Measurements from ENCODE around the gene JAZF1. TPM values are rescaled to one million over a fixed set of nuclear protein-coding genes. Genes with fewer than 3 reads are reported as not detected.

The JAZF1 gene
- total and polyA plus RNA-seq, 2 donors (not counting 1 experiment from before 2014, with no cell fraction given) = 14.0 to 38.6 TPM

DNA sequence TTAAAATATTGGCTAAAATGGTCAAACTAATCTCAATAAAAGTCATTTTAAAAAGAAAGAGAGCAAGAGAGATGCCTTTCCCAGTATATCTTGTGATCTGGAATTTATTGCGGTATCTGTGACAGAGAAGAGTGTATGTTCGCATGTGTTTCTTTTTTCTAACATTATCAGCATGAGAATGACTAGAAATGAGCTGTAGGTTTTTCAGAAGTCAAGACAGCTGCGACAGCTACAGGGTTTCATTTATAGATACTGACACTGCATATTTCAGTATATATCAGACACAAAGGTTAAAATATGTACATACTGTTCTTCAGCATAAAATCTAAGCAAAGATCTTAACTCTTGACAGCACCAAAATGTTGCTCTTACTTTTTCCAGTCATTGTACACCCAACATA is 215.8 kb downstream of the JAZF1 start:
- no peak overlapping the region for H3K27ac Mint-ChIP-seq
- Histone ChIP-seq H2AFZ (ENCODE audit: insufficient read depth, low read depth, low read length, poor library complexity, severe bottlenecking) (no peak overlapping the region), H3K79me2 (ENCODE audit: control insufficient read depth, insufficient read depth, low read length) (peaks cover 74% of the 10 kb centered on the region), H3K9me3 (ENCODE audit: control extremely low read depth in 1 of 3, control insufficient read depth in 2 of 3, insufficient read depth in 1 of 3, low read length in 2 of 3) (no peaks in the 10 kb centered on the region), H3K4me3 (ENCODE audit: control extremely low read depth in 1 of 5, extremely low read depth in 1 of 5, insufficient read depth in 1 of 5, low read depth in 2 of 5, low read length in 4 of 5) (no peak overlapping the region), H3K9ac (ENCODE audit: low read length) (no peak overlapping the region), H3K27ac (ENCODE audit: low read length in 2 of 2) (no peak overlapping the region), H3K27me3 (replicated peaks in 1 of 4; ENCODE audit: control extremely low read depth in 1 of 4, control insufficient read depth in 3 of 4, insufficient read depth in 4 of 4, low read length in 3 of 4) (no peaks in the 10 kb centered on the region), H3K4me1 (ENCODE audit: control insufficient read depth in 2 of 2, insufficient read depth in 2 of 2, low read length in 2 of 2) (peaks cover 20 to 27% of the 10 kb centered on the region in 2 donors), H4K20me1 (ENCODE audit: control insufficient read depth, insufficient read depth, low read length, poor library complexity, severe bottlenecking) (peaks cover 68% of the 10 kb centered on the region), H3K4me2 (replicated peaks; ENCODE audit: low read depth, low read length, poor library complexity, severe bottlenecking) (no peak overlapping the region), H3K36me3 (replicated peaks in 1 of 2; ENCODE audit: control extremely low read depth in 1 of 2, control insufficient read depth in 1 of 2, extremely low read depth in 1 of 2, insufficient read depth in 2 of 2, low read length in 1 of 2) (no peaks in the 10 kb centered on the region)
- ChIA-PET CTCF (no interaction called here), POLR2A (no interaction called here)
- peaks cover 43% of the 10 kb centered on the region for H3K4me1 Mint-ChIP-seq
- H3K27me3 Mint-ChIP-seq = no peaks in the 10 kb centered on the region
- intact Hi-C loops (cut with micrococcal nuclease) = no loop called here
- ATAC-seq (ENCODE audit: low read depth) (no peak), DNase-seq (no peak)
- TF ChIP-seq, protein P1, sequence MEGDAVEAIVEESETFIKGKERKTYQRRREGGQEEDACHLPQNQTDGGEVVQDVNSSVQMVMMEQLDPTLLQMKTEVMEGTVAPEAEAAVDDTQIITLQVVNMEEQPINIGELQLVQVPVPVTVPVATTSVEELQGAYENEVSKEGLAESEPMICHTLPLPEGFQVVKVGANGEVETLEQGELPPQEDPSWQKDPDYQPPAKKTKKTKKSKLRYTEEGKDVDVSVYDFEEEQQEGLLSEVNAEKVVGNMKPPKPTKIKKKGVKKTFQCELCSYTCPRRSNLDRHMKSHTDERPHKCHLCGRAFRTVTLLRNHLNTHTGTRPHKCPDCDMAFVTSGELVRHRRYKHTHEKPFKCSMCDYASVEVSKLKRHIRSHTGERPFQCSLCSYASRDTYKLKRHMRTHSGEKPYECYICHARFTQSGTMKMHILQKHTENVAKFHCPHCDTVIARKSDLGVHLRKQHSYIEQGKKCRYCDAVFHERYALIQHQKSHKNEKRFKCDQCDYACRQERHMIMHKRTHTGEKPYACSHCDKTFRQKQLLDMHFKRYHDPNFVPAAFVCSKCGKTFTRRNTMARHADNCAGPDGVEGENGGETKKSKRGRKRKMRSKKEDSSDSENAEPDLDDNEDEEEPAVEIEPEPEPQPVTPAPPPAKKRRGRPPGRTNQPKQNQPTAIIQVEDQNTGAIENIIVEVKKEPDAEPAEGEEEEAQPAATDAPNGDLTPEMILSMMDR (IDR thresholded peaks at IDR 0.05) = no peak
- TF ChIP-seq EZH2 (IDR thresholded peaks at IDR 0.05; ENCODE audit: borderline replicate concordance, insufficient read depth, low read depth, low read length, poor library complexity, severe bottlenecking) = no peak
- WGBS (ENCODE audit: insufficient coverage) = no CpG with 5 or more reads among the region's 3 CpGs
- H3K4me3 Mint-ChIP-seq = no peak overlapping the region
- no peaks in the 10 kb centered on the region for H3K9me3 Mint-ChIP-seq (ENCODE audit: insufficient read depth)

DNA sequence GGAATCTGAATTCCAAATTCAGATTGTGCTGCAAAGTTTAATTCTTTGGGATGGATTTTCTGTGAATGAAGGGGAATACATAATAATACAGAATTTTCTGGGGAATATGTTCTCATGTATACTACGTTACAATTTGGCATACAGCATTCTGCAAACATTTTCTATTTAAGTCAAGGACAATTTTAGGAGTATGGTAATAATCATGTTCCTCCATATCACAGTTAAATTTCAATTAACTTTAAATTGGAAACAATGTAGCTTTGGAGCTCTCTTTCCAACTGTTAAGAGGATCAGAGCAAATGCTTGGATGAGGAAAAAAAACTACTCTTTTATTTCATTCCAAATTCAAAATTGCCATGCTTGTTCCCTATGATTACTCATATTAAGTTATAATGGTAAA is 217.5 kb downstream of the JAZF1 start:
- CTCF ChIA-PET = no interaction called here
- no peak overlapping the region for H3K27ac ChIP-seq (ENCODE audit: low read length in 2 of 2)
- no peak overlapping the region for H3K9ac ChIP-seq (ENCODE audit: low read length)
- no peaks in the 10 kb centered on the region for H3K27me3 ChIP-seq (replicated peaks in 1 of 4; ENCODE audit: control extremely low read depth in 1 of 4, control insufficient read depth in 3 of 4, insufficient read depth in 4 of 4, low read length in 3 of 4)
- H3K4me3 ChIP-seq (ENCODE audit: control extremely low read depth in 1 of 5, extremely low read depth in 1 of 5, insufficient read depth in 1 of 5, low read depth in 2 of 5, low read length in 4 of 5) = no peak overlapping the region
- DNase-seq = no peak
- TF ChIP-seq, protein P1 (IDR thresholded peaks at IDR 0.05) = no peak
- TF ChIP-seq EZH2 (IDR thresholded peaks at IDR 0.05; ENCODE audit: borderline replicate concordance, insufficient read depth, low read depth, low read length, poor library complexity, severe bottlenecking) = no peak
- peaks cover 3% of the 10 kb centered on the region in 2 experiments for H3K36me3 ChIP-seq (replicated peaks in 1 of 2; ENCODE audit: control extremely low read depth in 1 of 2, control insufficient read depth in 1 of 2, extremely low read depth in 1 of 2, insufficient read depth in 2 of 2, low read length in 1 of 2)
- H3K27ac Mint-ChIP-seq = no peak overlapping the region
- H2AFZ ChIP-seq (ENCODE audit: insufficient read depth, low read depth, low read length, poor library complexity, severe bottlenecking) = no peak overlapping the region
- no peak overlapping the region for H3K4me2 ChIP-seq (replicated peaks; ENCODE audit: low read depth, low read length, poor library complexity, severe bottlenecking)
- H3K27me3 Mint-ChIP-seq = no peaks in the 10 kb centered on the region
- POLR2A ChIA-PET = no interaction called here
- no CpG with 5 or more reads among the region's 1 CpG for WGBS (ENCODE audit: insufficient coverage)
- H4K20me1 ChIP-seq (ENCODE audit: control insufficient read depth, insufficient read depth, low read length, poor library complexity, severe bottlenecking) = peaks cover 75% of the 10 kb centered on the region
- no peak overlapping the region for H3K4me3 Mint-ChIP-seq
- H3K4me1 Mint-ChIP-seq = peaks cover 29% of the 10 kb centered on the region
- H3K9me3 Mint-ChIP-seq (ENCODE audit: insufficient read depth) = no peaks in the 10 kb centered on the region
- intact Hi-C loops (cut with micrococcal nuclease) = no loop called here
- H3K9me3 ChIP-seq (ENCODE audit: control extremely low read depth in 1 of 3, control insufficient read depth in 2 of 3, insufficient read depth in 1 of 3, low read length in 2 of 3) = no peaks in the 10 kb centered on the region
- H3K4me1 ChIP-seq (ENCODE audit: control insufficient read depth in 2 of 2, insufficient read depth in 2 of 2, low read length in 2 of 2) = peaks cover 20 to 23% of the 10 kb centered on the region in 2 donors
- no peak for ATAC-seq (ENCODE audit: low read depth)
- H3K79me2 ChIP-seq (ENCODE audit: control insufficient read depth, insufficient read depth, low read length) = peaks cover 60% of the 10 kb centered on the region

Data from B cell (primary cell).